ENCODE data around the gene FAM47E. TPM values are rescaled to one million over a fixed set of nuclear protein-coding genes. Genes with fewer than 3 reads are reported as not detected.

The FAM47E gene
- total and polyA plus RNA-seq, 2 of the 8 experiments (the other 6 are each of a cell fraction or from before 2014, with no cell fraction given), result 1.3 to 1.4 TPM

DNA sequence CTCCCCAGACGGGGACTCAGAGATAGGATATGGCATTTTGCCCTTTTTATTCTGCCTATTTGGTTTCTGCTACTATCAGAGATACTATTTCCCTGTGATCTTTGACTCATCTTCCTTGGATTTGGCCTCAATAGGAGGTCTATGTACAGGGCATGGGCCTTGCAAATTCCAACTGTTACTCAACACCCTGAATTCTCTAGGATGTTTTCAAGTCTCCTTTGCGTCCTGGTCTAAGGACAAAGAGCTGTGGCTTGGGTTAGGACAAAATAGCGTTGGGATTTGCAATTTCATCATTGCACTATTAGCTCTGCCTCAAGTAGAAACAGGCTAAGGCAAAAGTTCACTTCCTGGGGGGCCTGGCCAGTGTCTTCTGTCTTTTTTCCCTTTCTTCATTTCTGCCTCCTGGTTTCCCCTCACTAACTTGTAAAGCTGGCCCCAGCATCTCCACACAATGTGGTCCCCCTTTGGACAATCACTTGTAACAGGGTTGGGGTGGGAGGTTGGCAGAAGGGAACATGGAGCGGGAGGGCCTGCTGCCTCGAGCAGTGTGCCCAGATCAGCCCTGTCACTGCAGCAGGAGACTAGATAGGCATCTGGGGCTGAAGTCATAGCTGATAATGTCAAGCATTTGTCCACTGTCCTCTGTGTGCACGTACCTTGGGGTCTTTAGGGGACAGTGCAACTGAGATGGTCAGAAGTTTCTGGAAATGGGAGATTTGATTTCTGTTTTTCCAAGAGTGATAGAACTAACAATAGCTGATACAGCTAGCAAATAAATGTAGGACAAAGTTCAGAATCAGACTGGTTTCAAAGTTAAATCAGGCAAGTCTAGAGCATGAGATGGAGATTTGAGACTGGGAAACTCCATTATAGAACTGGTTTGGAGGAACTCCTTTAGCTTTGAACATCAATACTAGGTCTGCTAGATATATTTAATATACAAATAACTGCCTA, 29.2 kb downstream of the FAM47E start (continued):
- TF ChIP-seq CHD7 (IDR thresholded peaks at IDR 0.05; ENCODE audit: insufficient replicate concordance, low read length) (no peak), KDM4A (IDR thresholded peaks at IDR 0.05; ENCODE audit: low read depth, low read length, severe bottlenecking) (no peak), SIX5 (IDR thresholded peaks at IDR 0.05; ENCODE audit: low read depth, low read length) (no peak), SP1 (IDR thresholded peaks at IDR 0.05; ENCODE audit: low read depth, low read length) (no peak), TAF7 (optimal IDR thresholded peaks at IDR 0.05; ENCODE audit: borderline replicate concordance, low read depth, low read length) (no peak), TCF12 (IDR thresholded peaks at IDR 0.05; ENCODE audit: low read depth, low read length) (no peak), YY1 (IDR thresholded peaks at IDR 0.05; ENCODE audit: low read depth, low read length) (no peak), EGR1 (IDR thresholded peaks at IDR 0.05; ENCODE audit: borderline replicate concordance, low read depth, low read length) (no peak)

Data from H1 (cell line).